Muscle of leg (tissue), 11 donors: ENCODE data around the gene RADX. TPM values are rescaled to one million over a fixed set of nuclear protein-coding genes. Genes with fewer than 3 reads are reported as not detected.
A peak's percentile ranks its signal among the peaks of the same experiment; 100 is the strongest.

ENCODE experiments used
- DNase-seq: peaks from one replicate; pipeline ENCODE4 v3.0.0; 2013
- H3K27ac ChIP-seq: one replicate; pipeline ENCODE4 v1.5.1; 2013; ENCODE audit warnings: mild to moderate bottlenecking, low read length, control low read depth
- H3K27me3 ChIP-seq: one replicate; pipeline ENCODE4 v1.6.1; 2013; ENCODE audit warnings: low read length; ENCODE audit not compliant: control insufficient read depth, insufficient read depth
- H3K36me3 ChIP-seq: one replicate; pipeline ENCODE4 v1.6.1; 2013; ENCODE audit warnings: low read length; ENCODE audit not compliant: control insufficient read depth, insufficient read depth
- H3K4me1 ChIP-seq: one replicate; pipeline ENCODE4 v1.6.1; 2013; ENCODE audit warnings: low read length; ENCODE audit not compliant: control insufficient read depth, insufficient read depth
- H3K4me3 ChIP-seq: one replicate; pipeline ENCODE4 v1.5.1; 2013; ENCODE audit warnings: low read length, control low read depth
- H3K9me3 ChIP-seq: replicated peaks from 2 replicates; pipeline ENCODE4 v1.6.1; 2013; ENCODE audit warnings: low read depth, low read length; ENCODE audit not compliant: control insufficient read depth
- WGBS: methylation state at CpG from one replicate; pipeline ENCODE4 v1.1.5; 2013; ENCODE audit warnings: missing lambda C conversion rate; ENCODE audit not compliant: insufficient coverage; 5-methylcytosine and 5-hydroxymethylcytosine counted together
- polyA plus RNA-seq, 8 donors: library from polyadenylated mRNA; unstranded; fragments of 120-200 nt; gene quantifications; one replicate each; pipeline versions ENCODE4 v1.2.1 to v1.2.3, GENCODE V29; 2013; ENCODE audit warnings: inconsistent platforms in 1 of 8, low replicate concordance in 1 of 8; ENCODE audit not compliant: insufficient read length in 8 of 8, insufficient read depth in 1 of 8
- total RNA-seq: library from RNA; stranded (reverse); fragments of 120-200 nt; gene quantifications from one replicate; pipeline ENCODE4 v1.2.4, GENCODE V29; 2013

RADX gene
- total and polyA plus RNA-seq, 9 donors = 2.2 to 3.4 (median 2.5) TPM

DNA sequence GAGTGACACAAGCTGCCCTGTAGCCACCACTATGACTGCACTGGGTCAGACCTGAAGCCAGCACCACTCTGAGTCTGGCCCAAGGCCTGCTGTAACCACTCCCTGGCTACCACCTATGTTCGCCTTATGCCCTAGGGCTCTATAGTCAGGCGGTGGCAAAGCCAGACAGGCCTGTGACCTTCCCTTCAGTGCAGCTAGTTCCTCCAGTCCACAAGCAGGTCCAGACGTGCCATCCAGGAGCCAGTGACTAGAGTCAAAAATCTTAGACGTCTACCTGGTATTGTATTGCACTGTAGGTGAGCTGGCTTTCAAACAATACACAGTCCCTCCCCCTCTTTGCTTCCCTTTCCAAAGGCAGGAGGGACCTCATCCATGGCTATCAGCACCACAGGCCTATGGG lies 60.7 kb downstream of the RADX start:
- no peaks in the 10 kb centered on the region for H3K4me1 ChIP-seq
- no peak for DNase-seq
- H3K36me3 ChIP-seq = no peaks in the 10 kb centered on the region
- no peak overlapping the region for H3K27ac ChIP-seq
- WGBS = no CpG with 5 or more reads among the region's 4 CpGs
- no peak overlapping the region for H3K4me3 ChIP-seq
- H3K27me3 ChIP-seq = peaks cover 8% of the 10 kb centered on the region
- H3K9me3 ChIP-seq = no peaks in the 10 kb centered on the region

DNA sequence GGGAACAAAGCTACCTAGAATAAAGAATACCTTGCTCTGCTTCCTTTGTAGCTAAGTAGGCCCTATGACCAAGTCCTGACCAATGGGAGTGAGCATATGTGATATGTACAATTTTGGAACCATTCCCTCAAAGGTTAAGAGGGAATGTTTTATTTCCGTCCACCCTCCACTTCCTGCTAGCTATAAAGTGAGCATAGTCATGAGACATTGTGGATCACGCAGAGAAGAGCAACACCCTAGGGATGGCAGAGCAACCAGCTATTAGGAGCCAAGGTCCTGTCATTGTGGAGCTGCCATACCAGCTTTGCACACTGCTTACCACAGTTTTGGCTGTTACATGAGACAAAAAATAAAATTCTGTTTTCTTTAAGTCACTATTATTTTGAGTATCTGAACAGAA lies 68.9 kb downstream of the RADX start:
- no peak overlapping the region for H3K27ac ChIP-seq
- DNase-seq = no peak
- no peaks in the 10 kb centered on the region for H3K4me1 ChIP-seq
- peaks cover 15% of the 10 kb centered on the region for H3K27me3 ChIP-seq
- no peak overlapping the region for H3K4me3 ChIP-seq
- no peaks in the 10 kb centered on the region for H3K36me3 ChIP-seq
- WGBS = no CpG with 5 or more reads among the region's 2 CpGs
- H3K9me3 ChIP-seq = no peaks in the 10 kb centered on the region

DNA sequence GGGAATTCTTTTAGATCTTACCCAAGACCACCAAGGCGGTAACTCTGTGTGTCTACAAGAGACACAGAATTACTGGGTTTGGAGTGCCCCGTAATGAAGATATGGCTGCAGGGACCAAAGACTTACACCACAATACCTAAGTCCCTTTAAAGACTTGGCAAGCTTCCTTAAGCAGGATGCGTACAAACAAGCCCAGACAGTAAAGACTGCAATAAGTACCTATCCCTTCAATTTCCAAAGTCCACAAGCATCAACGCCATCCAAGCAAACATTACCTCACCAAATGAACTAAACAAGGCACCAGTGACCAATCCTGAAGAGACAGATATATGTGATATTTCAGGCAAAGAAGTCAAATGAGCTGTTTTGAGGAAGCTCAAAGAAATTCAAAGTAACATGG lies 72.4 kb downstream of the RADX start:
- H3K4me1 ChIP-seq = no peaks in the 10 kb centered on the region
- DNase-seq = no peak
- WGBS = 93% methylated on average over 2 of the region's 4 CpGs
- peaks cover 12% of the 10 kb centered on the region for H3K27me3 ChIP-seq
- H3K27ac ChIP-seq = no peak overlapping the region
- no peak overlapping the region for H3K4me3 ChIP-seq
- no peaks in the 10 kb centered on the region for H3K9me3 ChIP-seq
- H3K36me3 ChIP-seq = no peaks in the 10 kb centered on the region

DNA sequence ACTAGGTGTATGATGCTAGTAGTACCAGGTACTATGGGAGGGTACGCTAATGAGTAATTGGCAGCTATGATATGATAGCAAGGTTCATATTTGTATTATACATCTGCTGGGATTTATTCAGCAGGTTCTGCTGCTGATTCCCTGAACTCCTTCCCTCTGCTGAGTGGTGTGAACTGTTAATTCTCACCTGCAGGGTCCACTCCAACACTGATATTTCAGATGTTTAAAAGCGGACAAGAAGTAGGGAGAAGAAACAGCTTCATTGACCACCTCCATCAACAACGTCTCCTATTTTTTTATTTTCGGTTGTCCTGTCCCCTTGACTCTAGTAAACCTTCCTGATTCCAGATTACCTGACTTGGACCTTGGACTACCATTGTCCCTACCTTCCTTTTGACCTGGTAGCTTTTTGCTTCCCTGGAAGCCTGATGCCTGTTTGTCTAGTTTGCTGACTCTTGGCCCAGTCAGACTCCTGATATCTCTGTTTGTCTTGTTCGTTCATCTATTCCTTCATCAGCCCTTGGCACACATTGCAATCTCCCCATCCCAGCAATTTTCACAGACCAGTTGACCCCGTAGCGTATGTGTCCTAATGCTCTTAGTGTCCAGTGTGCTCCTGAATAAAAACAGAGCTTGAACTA lies 80.8 kb downstream of the RADX start:
- Histone ChIP-seq H3K36me3 (no peaks in the 10 kb centered on the region), H3K4me3 (no peak overlapping the region), H3K9me3 (no peaks in the 10 kb centered on the region), H3K4me1 (no peaks in the 10 kb centered on the region), H3K27ac (no peak overlapping the region), H3K27me3 (peaks cover 5% of the 10 kb centered on the region)
- DNase-seq = no peak
- 82% methylated on average over 3 of the region's 7 CpGs for WGBS

DNA sequence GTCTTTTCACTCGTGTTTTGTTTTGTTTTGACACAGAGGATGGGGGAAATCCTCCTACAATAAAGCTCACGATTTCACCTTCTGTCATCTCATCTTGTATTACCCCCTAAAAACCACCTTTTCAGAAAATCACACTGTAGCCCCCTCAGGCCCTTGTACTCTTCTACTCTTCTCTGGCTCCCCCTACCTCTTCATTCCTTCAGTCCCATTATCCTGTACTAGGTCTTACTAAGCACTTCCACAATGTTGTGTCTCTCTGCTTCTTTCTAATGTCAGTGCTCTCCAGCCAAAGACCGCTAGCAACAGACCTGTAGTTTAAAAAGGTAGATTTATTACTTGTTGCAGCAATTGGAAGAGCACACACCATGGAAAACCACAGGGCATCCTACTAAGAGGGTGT lies 84.7 kb downstream of the RADX start:
- Histone ChIP-seq H3K9me3 (no peaks in the 10 kb centered on the region), H3K27me3 (peaks cover 8% of the 10 kb centered on the region), H3K36me3 (no peaks in the 10 kb centered on the region), H3K4me3 (no peak overlapping the region), H3K27ac (no peak overlapping the region), H3K4me1 (no peaks in the 10 kb centered on the region)
- DNase-seq = no peak
- 29% methylated on average over 1 of the region's 3 CpGs for WGBS

DNA sequence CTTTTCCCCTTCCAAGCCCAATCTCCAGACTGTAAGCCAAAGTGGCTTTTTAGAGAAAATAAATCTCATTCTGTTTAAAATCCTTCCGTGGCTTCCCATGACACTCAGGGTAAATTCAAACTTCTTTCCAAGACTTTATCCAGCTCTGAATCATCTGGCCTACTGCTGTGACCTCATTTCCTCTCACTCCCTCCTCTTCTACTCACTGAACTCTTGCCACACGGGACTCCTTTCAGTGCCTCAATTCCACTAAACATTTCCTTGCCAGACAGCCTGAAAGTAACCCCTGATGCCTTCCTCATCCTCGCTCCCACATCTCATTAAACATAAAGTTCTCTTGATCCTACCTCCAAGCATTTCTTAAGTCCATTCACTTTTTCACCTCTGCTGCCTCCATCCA lies 86.9 kb downstream of the RADX start:
- Histone ChIP-seq H3K9me3 (no peaks in the 10 kb centered on the region), H3K27me3 (peaks cover 6% of the 10 kb centered on the region), H3K27ac (no peak overlapping the region), H3K36me3 (no peaks in the 10 kb centered on the region), H3K4me1 (no peaks in the 10 kb centered on the region), H3K4me3 (no peak overlapping the region)
- no peak for DNase-seq
- 39% methylated on average over 3 of the region's 3 CpGs for WGBS

DNA sequence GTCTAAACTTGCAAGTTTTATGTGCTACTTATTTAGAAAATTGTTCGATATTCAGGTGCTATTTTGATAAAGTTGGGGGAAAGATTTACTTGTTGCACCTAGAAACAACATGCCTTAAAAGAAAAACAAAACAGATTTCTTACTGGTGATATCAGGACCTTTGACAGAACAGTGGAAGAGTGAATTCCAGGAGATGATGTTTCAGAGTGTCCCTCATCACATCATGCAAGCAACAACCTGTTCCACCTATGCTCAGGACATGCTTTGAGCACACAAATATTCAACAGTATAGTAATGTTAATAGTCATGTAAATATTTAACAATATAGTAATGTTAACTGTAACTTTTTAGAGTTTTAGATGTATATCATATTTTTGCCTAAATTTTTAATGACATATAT lies 90.9 kb downstream of the RADX start:
- H3K4me1 ChIP-seq = no peaks in the 10 kb centered on the region
- no CpG with 5 or more reads among the region's 1 CpG for WGBS
- H3K36me3 ChIP-seq = no peaks in the 10 kb centered on the region
- no peak for DNase-seq
- H3K4me3 ChIP-seq = no peak overlapping the region
- H3K27ac ChIP-seq = no peak overlapping the region
- no peaks in the 10 kb centered on the region for H3K9me3 ChIP-seq
- H3K27me3 ChIP-seq = peaks cover 6% of the 10 kb centered on the region

DNA sequence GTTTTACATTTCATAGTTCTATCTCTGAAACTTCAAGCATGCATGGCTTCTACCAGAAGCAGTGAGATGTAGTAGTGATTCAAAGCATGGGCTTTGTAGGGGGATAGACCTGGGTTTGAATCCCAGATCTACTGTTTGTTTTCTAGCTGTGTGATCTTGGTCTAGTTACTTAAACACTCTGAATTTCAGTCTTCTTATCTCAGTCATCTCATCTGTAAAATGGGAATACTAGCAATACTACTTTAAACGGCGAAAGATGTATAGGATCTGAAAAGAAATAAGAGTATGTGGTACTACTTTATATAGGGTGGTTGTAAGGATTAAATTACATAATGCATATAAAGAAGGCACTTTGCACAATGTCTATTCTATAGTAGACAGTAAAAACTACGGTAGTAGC lies 94.7 kb downstream of the RADX start:
- H3K4me3 ChIP-seq = no peak overlapping the region
- H3K4me1 ChIP-seq = no peaks in the 10 kb centered on the region
- DNase-seq = no peak
- peaks cover 2% of the 10 kb centered on the region for H3K27me3 ChIP-seq
- WGBS = no CpG with 5 or more reads among the region's 3 CpGs
- no peaks in the 10 kb centered on the region for H3K36me3 ChIP-seq
- H3K9me3 ChIP-seq = no peaks in the 10 kb centered on the region
- no peak overlapping the region for H3K27ac ChIP-seq

DNA sequence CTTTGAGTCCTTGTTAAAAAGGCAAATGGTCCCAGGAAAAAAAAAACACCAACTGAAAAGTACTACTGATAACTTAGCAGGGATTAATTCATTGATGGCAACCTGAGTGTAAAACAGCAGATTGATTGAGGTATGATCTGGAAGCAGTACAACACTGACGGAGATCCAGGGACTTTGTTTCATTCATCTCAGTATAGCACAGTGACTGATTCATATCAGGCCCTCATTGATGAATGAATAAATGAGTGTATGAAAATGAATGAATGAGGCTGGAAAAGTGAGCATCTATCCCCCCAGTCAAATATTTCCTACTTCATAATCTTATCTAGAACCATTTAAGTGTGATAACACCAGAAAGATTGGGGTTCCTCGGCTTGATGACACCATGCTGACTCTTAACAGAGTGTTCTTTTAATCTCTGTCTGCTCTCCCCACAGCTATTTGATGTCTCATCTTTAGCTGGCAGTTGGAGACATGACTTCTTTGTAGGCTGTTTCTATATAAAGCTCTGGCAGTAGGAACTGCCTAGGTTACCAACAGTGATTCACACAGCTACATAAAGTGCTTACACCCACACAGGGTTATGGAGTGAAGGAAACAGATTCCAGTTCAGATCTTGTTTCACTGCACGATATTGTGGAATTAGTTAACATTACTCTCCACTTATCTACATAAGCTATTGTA lies 96.1 kb downstream of the RADX start:
- peak; percentile 8 for DNase-seq
- Histone ChIP-seq H3K4me1 (no peaks in the 10 kb centered on the region), H3K27ac (no peak overlapping the region), H3K9me3 (no peaks in the 10 kb centered on the region), H3K27me3 (peaks cover 2% of the 10 kb centered on the region), H3K36me3 (no peaks in the 10 kb centered on the region), H3K4me3 (no peak overlapping the region)
- no CpG with 5 or more reads among the region's 3 CpGs for WGBS

DNA sequence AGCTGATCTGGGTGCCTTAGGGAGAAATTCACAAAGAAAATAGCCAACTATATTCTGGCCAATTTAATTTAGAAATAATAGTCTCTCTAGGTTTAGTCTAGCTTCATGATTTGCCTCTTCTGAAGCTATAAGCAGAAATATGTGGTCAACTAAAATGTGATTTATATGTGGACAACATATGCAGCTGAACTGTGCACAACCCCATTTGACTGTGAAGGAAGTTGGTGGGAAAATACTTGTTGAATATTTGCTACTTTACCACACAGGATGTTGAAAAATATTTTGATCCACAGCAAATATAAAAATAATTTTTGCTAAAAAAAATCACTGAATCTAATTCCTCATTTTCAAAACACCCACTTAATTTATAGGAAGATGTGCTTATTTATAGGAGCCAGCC lies 99.0 kb downstream of the RADX start:
- peaks cover 4% of the 10 kb centered on the region for H3K27me3 ChIP-seq
- H3K4me1 ChIP-seq = no peaks in the 10 kb centered on the region
- H3K36me3 ChIP-seq = no peaks in the 10 kb centered on the region
- no peak for DNase-seq
- H3K4me3 ChIP-seq = no peak overlapping the region
- no peaks in the 10 kb centered on the region for H3K9me3 ChIP-seq
- H3K27ac ChIP-seq = no peak overlapping the region

DNA sequence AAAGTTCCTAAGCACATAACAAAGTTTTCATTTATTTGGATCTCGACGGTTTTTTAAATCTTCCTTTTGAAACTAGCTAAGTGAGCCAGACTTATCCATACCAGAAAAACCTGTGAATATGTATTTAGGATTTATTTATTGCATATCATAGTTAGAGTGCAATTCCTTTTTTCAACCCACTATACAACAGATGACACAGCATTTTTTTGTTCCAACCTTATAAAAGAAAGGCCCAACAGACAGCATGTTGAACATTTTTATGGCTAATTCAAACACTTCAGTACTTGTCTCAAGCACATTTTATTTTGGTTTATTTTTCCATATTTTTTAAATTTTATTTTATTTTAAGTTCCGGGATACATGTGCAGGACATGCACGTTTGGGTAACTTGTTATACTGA lies 99.6 kb downstream of the RADX start:
- H3K27ac ChIP-seq = no peak overlapping the region
- DNase-seq = no peak
- H3K27me3 ChIP-seq = peaks cover 4% of the 10 kb centered on the region
- no peaks in the 10 kb centered on the region for H3K36me3 ChIP-seq
- no CpG with 5 or more reads among the region's 4 CpGs for WGBS
- H3K4me3 ChIP-seq = no peak overlapping the region
- H3K4me1 ChIP-seq = no peaks in the 10 kb centered on the region
- H3K9me3 ChIP-seq = no peaks in the 10 kb centered on the region
